Measurements from ENCODE around the gene ATXN10.

Gene ATXN10

GRCh38 chr22:45756558-45756957 is 84.9 kb downstream of the ATXN10 start:
- H3K27me3 ChIP-seq (ENCODE audit: control insufficient read depth, insufficient read depth, low read length): no peaks in the 10 kb centered on the region
- no CpG with 5 or more reads among the region's 1 CpG for WGBS (ENCODE audit: insufficient coverage, insufficient read length)
- no peaks in the 10 kb centered on the region for H3K9me3 ChIP-seq (ENCODE audit: control insufficient read depth, insufficient read depth, low read length)
- H3K27ac ChIP-seq (ENCODE audit: low read length): no peak overlapping the region
- peaks cover 2% of the 10 kb centered on the region; the same call in 1 of the 2 replicates for H3K4me1 ChIP-seq (ENCODE audit: control insufficient read depth, insufficient read depth, low read length)
- no peak overlapping the region for H3K4me3 ChIP-seq (ENCODE audit: low read length)
- DNase-seq (ENCODE audit: low read depth, low spot score): no peak
- 0 out of 2 replicates have a peak, but pooled peaks cover 3% of the 10 kb centered on the region for H3K36me3 ChIP-seq (ENCODE audit: control insufficient read depth, insufficient read depth, low read length)

- H3K4me1 ChIP-seq (ENCODE audit: control insufficient read depth, insufficient read depth, low read length): peaks cover 3% of the 10 kb centered on the region
- 0 out of 2 replicates have a peak, but pooled peaks cover 3% of the 10 kb centered on the region for H3K36me3 ChIP-seq (ENCODE audit: control insufficient read depth, insufficient read depth, low read length)
- H3K9me3 ChIP-seq (ENCODE audit: control insufficient read depth, insufficient read depth, low read length): no peaks in the 10 kb centered on the region
- no CpG with 5 or more reads among the region's 14 CpGs for WGBS (ENCODE audit: insufficient coverage, insufficient read length)
- H3K27ac ChIP-seq (ENCODE audit: low read length): no peak overlapping the region
- peak; percentile 33 for DNase-seq (ENCODE audit: low read depth, low spot score)
- no peak overlapping the region for H3K4me3 ChIP-seq (ENCODE audit: low read length)
- no peaks in the 10 kb centered on the region for H3K27me3 ChIP-seq (ENCODE audit: control insufficient read depth, insufficient read depth, low read length)
Measured at GRCh38 chr22:45757068-45757467, 85.4 kb downstream of the ATXN10 start.

GRCh38 chr22:45757936-45758335 is 86.3 kb downstream of the ATXN10 start:
- no peaks in the 10 kb centered on the region for H3K27me3 ChIP-seq (ENCODE audit: control insufficient read depth, insufficient read depth, low read length)
- no peak overlapping the region for H3K4me3 ChIP-seq (ENCODE audit: low read length)
- 0 out of 2 replicates have a peak, but pooled peaks cover 3% of the 10 kb centered on the region for H3K36me3 ChIP-seq (ENCODE audit: control insufficient read depth, insufficient read depth, low read length)
- WGBS (ENCODE audit: insufficient coverage, insufficient read length): no CpG with 5 or more reads among the region's 11 CpGs
- no peak for DNase-seq (ENCODE audit: low read depth, low spot score)
- H3K4me1 ChIP-seq (ENCODE audit: control insufficient read depth, insufficient read depth, low read length): peaks cover 9% of the 10 kb centered on the region
- H3K9me3 ChIP-seq (ENCODE audit: control insufficient read depth, insufficient read depth, low read length): no peaks in the 10 kb centered on the region
- H3K27ac ChIP-seq (ENCODE audit: low read length): no peak overlapping the region

- no CpG with 5 or more reads among the region's 7 CpGs for WGBS (ENCODE audit: insufficient coverage, insufficient read length)
- 0 out of 2 replicates have a peak, but pooled peaks cover 3% of the 10 kb centered on the region for H3K36me3 ChIP-seq (ENCODE audit: control insufficient read depth, insufficient read depth, low read length)
- no peaks in the 10 kb centered on the region for H3K27me3 ChIP-seq (ENCODE audit: control insufficient read depth, insufficient read depth, low read length)
- peaks cover 11% of the 10 kb centered on the region for H3K4me1 ChIP-seq (ENCODE audit: control insufficient read depth, insufficient read depth, low read length)
- H3K9me3 ChIP-seq (ENCODE audit: control insufficient read depth, insufficient read depth, low read length): no peaks in the 10 kb centered on the region
- DNase-seq (ENCODE audit: low read depth, low spot score): no peak
- H3K4me3 ChIP-seq (ENCODE audit: low read length): no peak overlapping the region
- no peak overlapping the region for H3K27ac ChIP-seq (ENCODE audit: low read length)
Measured at GRCh38 chr22:45758603-45759002, 87.0 kb downstream of the ATXN10 start.

- Histone ChIP-seq H3K9me3 (ENCODE audit: control insufficient read depth, insufficient read depth, low read length) (no peaks in the 10 kb centered on the region), H3K4me3 (ENCODE audit: low read length) (no peak overlapping the region), H3K27ac (ENCODE audit: low read length) (no peak overlapping the region), H3K36me3 (ENCODE audit: control insufficient read depth, insufficient read depth, low read length) (0 out of 2 replicates have a peak, but pooled peaks cover 3% of the 10 kb centered on the region), H3K4me1 (ENCODE audit: control insufficient read depth, insufficient read depth, low read length) (peaks cover 11% of the 10 kb centered on the region), H3K27me3 (ENCODE audit: control insufficient read depth, insufficient read depth, low read length) (no peaks in the 10 kb centered on the region)
- no peak for DNase-seq (ENCODE audit: low read depth, low spot score)
- WGBS (ENCODE audit: insufficient coverage, insufficient read length): no CpG with 5 or more reads among the region's 2 CpGs
Measured at GRCh38 chr22:45760682-45761081, 89.0 kb downstream of the ATXN10 start.

GRCh38 chr22:45762545-45763235 is 91.1 kb downstream of the ATXN10 start:
- WGBS (ENCODE audit: insufficient coverage, insufficient read length): no CpG with 5 or more reads among the region's 7 CpGs
- Histone ChIP-seq H3K36me3 (ENCODE audit: control insufficient read depth, insufficient read depth, low read length) (0 out of 2 replicates have a peak, but pooled peaks cover 3% of the 10 kb centered on the region), H3K4me1 (ENCODE audit: control insufficient read depth, insufficient read depth, low read length) (peaks cover 9% of the 10 kb centered on the region), H3K27me3 (ENCODE audit: control insufficient read depth, insufficient read depth, low read length) (no peaks in the 10 kb centered on the region), H3K4me3 (ENCODE audit: low read length) (no peak overlapping the region), H3K9me3 (ENCODE audit: control insufficient read depth, insufficient read depth, low read length) (no peaks in the 10 kb centered on the region), H3K27ac (ENCODE audit: low read length) (no peak overlapping the region)
- no peak for DNase-seq (ENCODE audit: low read depth, low spot score)

- no peak overlapping the region for H3K4me3 ChIP-seq (ENCODE audit: low read length)
- no CpG with 5 or more reads among the region's 10 CpGs for WGBS (ENCODE audit: insufficient coverage, insufficient read length)
- peaks cover 9% of the 10 kb centered on the region for H3K4me1 ChIP-seq (ENCODE audit: control insufficient read depth, insufficient read depth, low read length)
- no peaks in the 10 kb centered on the region for H3K9me3 ChIP-seq (ENCODE audit: control insufficient read depth, insufficient read depth, low read length)
- H3K27ac ChIP-seq (ENCODE audit: low read length): no peak overlapping the region
- no peak for DNase-seq (ENCODE audit: low read depth, low spot score)
- no peaks in the 10 kb centered on the region for H3K27me3 ChIP-seq (ENCODE audit: control insufficient read depth, insufficient read depth, low read length)
- H3K36me3 ChIP-seq (ENCODE audit: control insufficient read depth, insufficient read depth, low read length): no peaks in the 10 kb centered on the region
Measured at GRCh38 chr22:45763236-45763624, 91.6 kb downstream of the ATXN10 start.

- no CpG with 5 or more reads among the region's 3 CpGs for whole genome bisulfite sequencing (ENCODE audit: insufficient coverage, insufficient read length)
- no peak overlapping the region for H3K4me3 ChIP-seq (ENCODE audit: low read length)
- no peaks in the 10 kb centered on the region for H3K9me3 ChIP-seq (ENCODE audit: control insufficient read depth, insufficient read depth, low read length)
- no peak for DNase-seq (ENCODE audit: low read depth, low spot score)
- H3K36me3 ChIP-seq (ENCODE audit: control insufficient read depth, insufficient read depth, low read length): no peaks in the 10 kb centered on the region
- no peak overlapping the region for H3K27ac ChIP-seq (ENCODE audit: low read length)
- no peaks in the 10 kb centered on the region; the same call in 1 of the 2 replicates for H3K4me1 ChIP-seq (ENCODE audit: control insufficient read depth, insufficient read depth, low read length)
- H3K27me3 ChIP-seq (ENCODE audit: control insufficient read depth, insufficient read depth, low read length): no peaks in the 10 kb centered on the region
Measured at GRCh38 chr22:45768490-45768889, 96.9 kb downstream of the ATXN10 start.

GRCh38 chr22:45769569-45770210 is 98.1 kb downstream of the ATXN10 start:
- H3K27ac ChIP-seq (ENCODE audit: low read length): no peak overlapping the region
- no peak for DNase-seq (ENCODE audit: low read depth, low spot score)
- WGBS (ENCODE audit: insufficient coverage, insufficient read length): no CpG with 5 or more reads among the region's 3 CpGs
- no peaks in the 10 kb centered on the region for H3K27me3 ChIP-seq (ENCODE audit: control insufficient read depth, insufficient read depth, low read length)
- no peaks in the 10 kb centered on the region for H3K9me3 ChIP-seq (ENCODE audit: control insufficient read depth, insufficient read depth, low read length)
- no peak overlapping the region for H3K4me3 ChIP-seq (ENCODE audit: low read length)
- no peaks in the 10 kb centered on the region for H3K36me3 ChIP-seq (ENCODE audit: control insufficient read depth, insufficient read depth, low read length)
- no peaks in the 10 kb centered on the region; the same call in 1 of the 2 replicates for H3K4me1 ChIP-seq (ENCODE audit: control insufficient read depth, insufficient read depth, low read length)

GRCh38 chr22:45770506-45770905 is 98.9 kb downstream of the ATXN10 start:
- no CpG with 5 or more reads among the region's 4 CpGs for WGBS (ENCODE audit: insufficient coverage, insufficient read length)
- no peaks in the 10 kb centered on the region; the same call in 1 of the 2 replicates for H3K4me1 ChIP-seq (ENCODE audit: control insufficient read depth, insufficient read depth, low read length)
- no peaks in the 10 kb centered on the region for H3K36me3 ChIP-seq (ENCODE audit: control insufficient read depth, insufficient read depth, low read length)

More at GRCh38 chr22:45770506-45770905, 98.9 kb downstream of the ATXN10 start:
- no peaks in the 10 kb centered on the region for H3K27me3 ChIP-seq (ENCODE audit: control insufficient read depth, insufficient read depth, low read length)
- DNase-seq (ENCODE audit: low read depth, low spot score): no peak
- H3K9me3 ChIP-seq (ENCODE audit: control insufficient read depth, insufficient read depth, low read length): no peaks in the 10 kb centered on the region
- H3K27ac ChIP-seq (ENCODE audit: low read length): no peak overlapping the region
- H3K4me3 ChIP-seq (ENCODE audit: low read length): no peak overlapping the region
